CD4-positive, alpha-beta T cell treated with Interleukin-15 for 4 hours (primary cell): Measurements from ENCODE around the gene ACTR2.
"Not testable (repeated sequence)": the region's sequence is repeated elsewhere in the genome, so short reads cannot be mapped to it uniquely, and the experiment has no call there.

ENCODE experiments used
- DNase-seq: peaks from one replicate; pipeline ENCODE4 v3.0.0-alpha.2; 2020; ENCODE audit warnings: low spot score

The ACTR2 gene

GRCh38 chr2:65231121-65231520 lies 3.5 kb downstream of the ACTR2 start:
- no peak for DNase-seq

GRCh38 chr2:65231892-65232477 lies 4.4 kb downstream of the ACTR2 start:
- peak; percentile 14 for DNase-seq

- DNase-seq, result peak; percentile 25
Observed at GRCh38 chr2:65232636-65233035, 5.0 kb downstream of the ACTR2 start.

GRCh38 chr2:65240657-65241056 lies 13.0 kb downstream of the ACTR2 start:
- no peak for DNase-seq

GRCh38 chr2:65244452-65244851 lies 16.8 kb downstream of the ACTR2 start:
- not testable (repeated sequence) for DNase-seq

- DNase-seq, result no peak
Observed at GRCh38 chr2:65252640-65253039, 25.0 kb downstream of the ACTR2 start.

GRCh38 chr2:65255356-65255755 lies 27.7 kb downstream of the ACTR2 start:
- no peak for DNase-seq

GRCh38 chr2:65256054-65256453 lies 28.4 kb downstream of the ACTR2 start:
- DNase-seq, result no peak

- DNase-seq, result not testable (repeated sequence)
Observed at GRCh38 chr2:65257866-65258265, 30.2 kb downstream of the ACTR2 start.

GRCh38 chr2:65261676-65262075 lies 34.0 kb downstream of the ACTR2 start:
- DNase-seq, result no peak

GRCh38 chr2:65263262-65263661 lies 35.6 kb downstream of the ACTR2 start:
- no peak for DNase-seq

GRCh38 chr2:65263986-65264385 lies 36.4 kb downstream of the ACTR2 start:
- no peak for DNase-seq

- peak; percentile 16 for DNase-seq
Observed at GRCh38 chr2:65264821-65265670, 37.4 kb downstream of the ACTR2 start.

- DNase-seq, result no peak
Observed at GRCh38 chr2:65265671-65266045, 38.0 kb downstream of the ACTR2 start.

GRCh38 chr2:65267008-65267407 lies 39.4 kb downstream of the ACTR2 start:
- DNase-seq, result no peak

GRCh38 chr2:65268957-65269356 lies 41.3 kb downstream of the ACTR2 start:
- DNase-seq, result no peak

- no peak for DNase-seq
Observed at GRCh38 chr2:65273344-65273743, 45.7 kb downstream of the ACTR2 start.

- no peak for DNase-seq
Observed at GRCh38 chr2:65275141-65275915, 47.7 kb downstream of the ACTR2 start.

- DNase-seq, result no peak
Observed at GRCh38 chr2:65276609-65277008, 49.0 kb downstream of the ACTR2 start.

- DNase-seq, result no peak
Observed at GRCh38 chr2:65277118-65277517, 49.5 kb downstream of the ACTR2 start.

GRCh38 chr2:65277791-65278483 lies 50.3 kb downstream of the ACTR2 start:
- no peak for DNase-seq

- DNase-seq, result no peak
Observed at GRCh38 chr2:65278531-65278981, 50.9 kb downstream of the ACTR2 start.
